GM23338 (cell line): Measurements from ENCODE around the gene DPP10. TPM values are rescaled to one million over a fixed set of nuclear protein-coding genes. Genes with fewer than 3 reads are reported as not detected.
A peak's percentile ranks its signal among the peaks of the same experiment; 100 is the strongest.

ENCODE experiments used
- ATAC-seq: fragments of 200-7000 bp; cut with Tn5 transposase; 3 replicates; pipeline ENCODE4 v1.9.1; 2020
- DNase-seq: peaks from one replicate; pipeline ENCODE4 v3.0.0-alpha.2; 2015; ENCODE audit warnings: low spot score
- H2AFZ ChIP-seq: fragments of 200-600 bp; sonication (generic); 2 replicates; pipeline ENCODE4 v1.8.0; 2016; ENCODE audit warnings: antibody characterized with exemption, mild to moderate bottlenecking, moderate library complexity
- H3F3A ChIP-seq: fragments of 200-600 bp; sonication (generic); replicated peaks from 2 replicates; pipeline ENCODE4 v1.8.0; 2017; ENCODE audit warnings: antibody characterized with exemption, mixed run types, low read depth
- H3K27ac ChIP-seq: fragments of 200-600 bp; sonication (generic); 2 replicates; pipeline ENCODE4 v1.6.1; 2016; ENCODE audit warnings: low read depth
- H3K27me3 ChIP-seq: fragments of 200-600 bp; sonication (generic); 2 replicates; pipeline ENCODE4 v1.8.0; 2016; ENCODE audit warnings: mild to moderate bottlenecking, mixed run types, moderate library complexity; ENCODE audit not compliant: insufficient read depth
- H3K36me3 ChIP-seq: fragments of 200-600 bp; sonication (generic); 2 replicates; pipeline ENCODE4 v1.8.0; 2016; ENCODE audit warnings: mild to moderate bottlenecking; ENCODE audit not compliant: insufficient read depth
- H3K4me1 ChIP-seq: fragments of 200-600 bp; sonication (generic); 2 replicates; pipeline ENCODE4 v1.8.0; 2016; ENCODE audit warnings: mild to moderate bottlenecking, moderate library complexity; ENCODE audit not compliant: insufficient read depth
- H3K4me2 ChIP-seq: fragments of 200-600 bp; sonication (generic); 2 replicates; pipeline ENCODE4 v1.7.1; 2017; ENCODE audit warnings: mixed run types
- H3K4me3 ChIP-seq: fragments of 200-600 bp; sonication (generic); 2 replicates; pipeline ENCODE4 v1.6.1; 2016; ENCODE audit warnings: mixed run types
- H3K79me2 ChIP-seq: fragments of 200-600 bp; sonication (generic); replicated peaks from 2 replicates; pipeline ENCODE4 v1.8.0; 2017; ENCODE audit warnings: mild to moderate bottlenecking; ENCODE audit not compliant: insufficient read depth
- H3K9me2 ChIP-seq: fragments of 200-600 bp; sonication (generic); 2 replicates; pipeline ENCODE4 v1.8.0; 2017; ENCODE audit not compliant: insufficient read depth
- H4K20me1 ChIP-seq: fragments of 200-600 bp; sonication (generic); replicated peaks from 2 replicates; pipeline ENCODE4 v1.8.0; 2017; ENCODE audit warnings: mild to moderate bottlenecking; ENCODE audit not compliant: insufficient read depth
- H3K27ac Mint-ChIP-seq: 2 replicates; pipeline ENCODE4 v1.8.0; 2020; ENCODE audit warnings: inconsistent platforms, mild to moderate bottlenecking, moderate library complexity, mixed read lengths
- H3K27me3 Mint-ChIP-seq: 3 replicates; pipeline ENCODE4 v1.8.0; 2022; ENCODE audit warnings: low read depth, mild to moderate bottlenecking, moderate library complexity, mixed read lengths, inconsistent platforms; ENCODE audit not compliant: insufficient read depth, poor library complexity
- H3K36me3 Mint-ChIP-seq: 3 replicates; pipeline ENCODE4 v1.8.0; 2021; ENCODE audit warnings: low read depth, mild to moderate bottlenecking, inconsistent platforms, moderate library complexity, mixed read lengths
- H3K4me1 Mint-ChIP-seq: 3 replicates; pipeline ENCODE4 v1.8.0; 2020; ENCODE audit warnings: mild to moderate bottlenecking, inconsistent platforms, mixed read lengths
- H3K4me3 Mint-ChIP-seq: 3 replicates; pipeline ENCODE4 v1.8.0; 2021; ENCODE audit warnings: moderate library complexity, mild to moderate bottlenecking, inconsistent platforms, mixed read lengths
- H3K9me3 Mint-ChIP-seq: 3 replicates; pipeline ENCODE4 v1.8.0; 2020; ENCODE audit warnings: moderate library complexity, mild to moderate bottlenecking, inconsistent platforms, mixed read lengths
- CREB1 ChIP-seq: fragments of 250-450 bp; sonication (Bioruptor Pico); IDR thresholded peaks from 2 replicates; pipeline ENCODE4 v1.5.0; 2020; ENCODE audit warnings: low read depth, mild to moderate bottlenecking, moderate library complexity
- CTCF ChIP-seq, 2 experiments: fragments of 200-600 bp in 1 of 2; sonication (generic) in 1 of 2; conservative IDR thresholded peaks; 2 replicates each; pipeline versions ENCODE4 v1.5.1 to v1.6.1; 2016 to 2017; ENCODE audit warnings: antibody characterized with exemption in 2 of 2, low read depth in 2 of 2, mild to moderate bottlenecking in 2 of 2, moderate library complexity in 1 of 2
- ETS1 ChIP-seq: IDR thresholded peaks from 2 replicates; pipeline ENCODE4 v1.6.1; 2016; ENCODE audit warnings: antibody characterized with exemption
- EZH2 ChIP-seq: fragments of 200-600 bp; sonication (generic); IDR thresholded peaks from one replicate; pipeline ENCODE4 v1.8.0; 2017; ENCODE audit warnings: antibody characterized with exemption, mild to moderate bottlenecking, low read depth; ENCODE audit not compliant: unreplicated experiment
- EZH2phosphoT487 ChIP-seq: fragments of 200-600 bp; sonication (generic); IDR thresholded peaks from one replicate; pipeline ENCODE4 v1.8.1; 2018; ENCODE audit warnings: antibody characterized with exemption; ENCODE audit not compliant: unreplicated experiment
- JUNB ChIP-seq: IDR thresholded peaks from one replicate; pipeline ENCODE4 v1.6.1; 2016; ENCODE audit warnings: antibody characterized with exemption; ENCODE audit not compliant: unreplicated experiment
- NANOG ChIP-seq: IDR thresholded peaks from 2 replicates; pipeline ENCODE4 v1.6.1; 2016; ENCODE audit warnings: antibody characterized with exemption, borderline replicate concordance
- POLR2AphosphoS5 ChIP-seq: IDR thresholded peaks from 2 replicates; pipeline ENCODE4 v1.6.1; 2016; ENCODE audit warnings: antibody characterized with exemption, low read depth
- REST ChIP-seq: IDR thresholded peaks from one replicate; pipeline ENCODE4 v1.6.1; 2018; ENCODE audit warnings: antibody characterized with exemption; ENCODE audit not compliant: unreplicated experiment
- STAT1 ChIP-seq: IDR thresholded peaks from one replicate; pipeline ENCODE4 v1.6.1; 2016; ENCODE audit warnings: antibody characterized with exemption; ENCODE audit not compliant: unreplicated experiment
- ZNF114 ChIP-seq: fragments of 250-450 bp; sonication (Bioruptor Pico); IDR thresholded peaks from 2 replicates; pipeline ENCODE4 v1.5.0; 2020; ENCODE audit warnings: mild to moderate bottlenecking, moderate library complexity
- ZNF331 ChIP-seq: fragments of 250-450 bp; sonication (Bioruptor Pico); IDR thresholded peaks from 2 replicates; pipeline ENCODE4 v1.5.0; 2020; ENCODE audit warnings: low read depth, mild to moderate bottlenecking, moderate library complexity
- ZNF462 ChIP-seq: fragments of 250-450 bp; sonication (Bioruptor Pico); IDR thresholded peaks from 2 replicates; pipeline ENCODE4 v1.5.0; 2020; ENCODE audit warnings: mild to moderate bottlenecking, moderate library complexity
- polyA plus RNA-seq: library from polyadenylated mRNA; unstranded; fragments of >200 nt; fragmentation: Nextera tagmentation; extraction: Ambion mirVana; gene quantifications from 2 replicates; pipeline ENCODE4 v1.2.1, GENCODE V29; 2016
- total RNA-seq: library from RNA; depleted of rRNA; stranded (reverse); fragments of >200 nt; shearing (Covaris generic); gene quantifications from 2 replicates; pipeline ENCODE4 v1.2.3, GENCODE V29; 2014

Gene DPP10
- total and polyA plus RNA-seq, 2 experiments from 2014 or later = 3.6 to 14.8 TPM

GRCh38 chr2:114579542-114579941 is 137.1 kb downstream of the DPP10 start:
- no peaks in the 10 kb centered on the region for H3K79me2 ChIP-seq
- ATAC-seq = no peak
- H3K27me3 Mint-ChIP-seq = no peaks in the 10 kb centered on the region
- peaks cover 3% of the 10 kb centered on the region; the same call in 1 of the 3 replicates for H3K9me3 Mint-ChIP-seq
- H3K27me3 ChIP-seq = no peaks in the 10 kb centered on the region
- DNase-seq = no peak
- no peaks in the 10 kb centered on the region for H3F3A ChIP-seq
- H3K36me3 Mint-ChIP-seq = no peaks in the 10 kb centered on the region
- H3K9me2 ChIP-seq = 0 out of 2 replicates have a peak, but pooled peaks cover 2% of the 10 kb centered on the region
- no peak overlapping the region for H3K4me3 Mint-ChIP-seq
- no peaks in the 10 kb centered on the region for H3K4me1 ChIP-seq
- peak overlapping the region; percentile 20; the same call in 1 of the 2 replicates for H2AFZ ChIP-seq
- TF ChIP-seq ZNF462 (CRISPR knock-in tag) (no peak), CREB1 (CRISPR knock-in tag) (no peak), JUNB (no peak), STAT1 (no peak), REST (no peak), ZNF331 (CRISPR knock-in tag) (no peak), CTCF (conservative IDR thresholded peaks at IDR 0.05; ENCODE audit: low read depth in 2 of 2) (no peak), EZH2phosphoT487 (no peak), POLR2AphosphoS5 (no peak), ZNF114 (CRISPR knock-in tag) (no peak), ETS1 (no peak), NANOG (no peak), EZH2 (no peak)
- peaks cover 4% of the 10 kb centered on the region; the same call in 1 of the 3 replicates for H3K4me1 Mint-ChIP-seq
- H3K36me3 ChIP-seq = no peaks in the 10 kb centered on the region
- no peak overlapping the region for H3K27ac ChIP-seq
- no peaks in the 10 kb centered on the region for H4K20me1 ChIP-seq
- no peak overlapping the region for H3K4me3 ChIP-seq
- no peak overlapping the region for H3K27ac Mint-ChIP-seq
- no peak overlapping the region for H3K4me2 ChIP-seq
